Naive B cell (primary cell): Measurements from ENCODE around the gene TMEM165. TPM values are rescaled to one million over a fixed set of nuclear protein-coding genes. Genes with fewer than 3 reads are reported as not detected.
"Not testable (repeated sequence)": the region's sequence is repeated elsewhere in the genome, so short reads cannot be mapped to it uniquely, and the experiment has no call there.

Source experiments
- ATAC-seq, 2 donors: fragments of 150-1000 bp; cut with Tn5 transposase; 2 replicates each; pipeline ENCODE4 v1.10.0; 2021; ENCODE audit warnings: low read depth in 2 of 2, mild to moderate bottlenecking in 2 of 2, moderate library complexity in 2 of 2
- DNase-seq: peaks from one replicate; pipeline ENCODE4 v3.0.0; 2022
- H3K27ac Mint-ChIP-seq, 6 donors: one replicate each; pipeline ENCODE4 v1.8.0; 2020 to 2022; ENCODE audit warnings: mild to moderate bottlenecking in 6 of 6, mixed read lengths in 6 of 6, moderate library complexity in 5 of 6, inconsistent platforms in 2 of 6
- H3K27me3 Mint-ChIP-seq, 3 donors: one replicate each; pipeline ENCODE4 v1.8.0; 2021 to 2022; ENCODE audit warnings: mixed read lengths in 3 of 3, mild to moderate bottlenecking in 1 of 3
- H3K36me3 Mint-ChIP-seq, 2 donors: one replicate each; pipeline ENCODE4 v1.8.0; 2020 to 2022; ENCODE audit warnings: mixed read lengths in 2 of 2, inconsistent platforms in 1 of 2, mild to moderate bottlenecking in 1 of 2
- H3K4me1 Mint-ChIP-seq, 3 donors: one replicate each; pipeline ENCODE4 v1.8.0; 2020 to 2022; ENCODE audit warnings: mixed read lengths in 3 of 3, inconsistent platforms in 1 of 3, mild to moderate bottlenecking in 1 of 3, moderate library complexity in 1 of 3
- H3K4me3 Mint-ChIP-seq, 8 donors: one replicate each; pipeline ENCODE4 v1.8.0; 2020 to 2022; ENCODE audit warnings: mild to moderate bottlenecking in 8 of 8, mixed read lengths in 8 of 8, moderate library complexity in 8 of 8, inconsistent platforms in 2 of 8
- H3K9me3 Mint-ChIP-seq, 7 donors: one replicate each; pipeline ENCODE4 v1.8.0; 2020 to 2022; ENCODE audit warnings: mixed read lengths in 7 of 7, mild to moderate bottlenecking in 5 of 7, inconsistent platforms in 2 of 7, moderate library complexity in 1 of 7
- polyA plus RNA-seq, 6 donors: library from polyadenylated mRNA; unstranded; fragments of 300-500 nt; fragmentation: Illumina TruSeq; gene quantifications; one replicate each; pipeline ENCODE4 v1.2.3, GENCODE V29; 2021; ENCODE audit warnings: low read depth in 6 of 6

The TMEM165 gene
- polyA plus RNA-seq, 6 donors from 2014 or later: 38.0 to 67.3 (median 51.7) TPM

DNA sequence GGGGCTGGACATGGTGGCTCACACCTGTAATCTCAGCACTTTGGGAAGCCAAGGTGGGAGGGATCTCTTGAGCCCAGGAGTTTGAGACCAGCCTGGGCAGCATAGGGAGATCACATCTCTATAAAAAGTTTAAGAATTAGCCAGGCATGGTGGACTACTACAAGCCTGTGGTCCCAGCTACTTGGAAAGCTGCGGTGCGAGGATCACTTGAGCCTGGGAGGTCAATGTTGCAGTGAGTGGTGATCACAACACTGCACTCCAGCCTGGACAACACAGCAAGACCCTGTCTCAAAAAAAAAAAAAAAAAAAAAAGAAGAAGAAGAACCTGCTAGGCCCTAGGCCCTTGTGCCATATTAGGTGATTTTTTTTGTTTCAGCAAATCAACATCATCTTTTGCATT lies 37.5 kb upstream of the TMEM165 start:
- DNase-seq (no peak), ATAC-seq (no peak)
- no peak overlapping the region for H3K27ac Mint-ChIP-seq
- H3K4me3 Mint-ChIP-seq: no peak overlapping the region
- H3K36me3 Mint-ChIP-seq: no peaks in the 10 kb centered on the region
- H3K4me1 Mint-ChIP-seq: peaks cover 0 to 13% (median 10%) of the 10 kb centered on the region in 3 donors
- no peaks in the 10 kb centered on the region for H3K27me3 Mint-ChIP-seq
- H3K9me3 Mint-ChIP-seq: peaks cover 0 to 2% (median 0%) of the 10 kb centered on the region in 7 donors

DNA sequence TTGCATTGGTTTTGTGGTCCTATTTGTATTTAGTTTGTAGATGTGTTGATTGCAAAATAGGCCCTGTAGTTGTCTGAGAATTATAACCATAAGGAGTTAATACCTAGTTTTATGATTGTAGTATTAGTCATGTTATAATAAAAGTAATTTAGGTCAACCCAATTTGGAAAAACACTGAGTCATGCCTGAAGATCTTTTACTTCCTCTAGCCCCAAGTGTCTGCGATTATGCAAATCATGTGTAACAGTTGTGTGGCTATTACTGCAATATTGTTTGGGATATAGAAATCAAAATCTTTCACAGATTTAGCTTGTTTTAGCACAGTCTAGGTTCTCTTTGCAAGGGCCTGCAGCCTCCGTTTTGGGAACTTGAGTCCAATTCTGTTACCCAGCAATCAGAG lies 37.1 kb upstream of the TMEM165 start:
- Mint-ChIP-seq H3K27me3 (no peaks in the 10 kb centered on the region), H3K27ac (no peak overlapping the region), H3K9me3 (no peaks in the 10 kb centered on the region), H3K36me3 (no peaks in the 10 kb centered on the region), H3K4me3 (no peak overlapping the region), H3K4me1 (peaks cover 0 to 13% (median 10%) of the 10 kb centered on the region in 3 donors)
- DNase-seq (no peak), ATAC-seq (peak; percentile 23 to 40)

DNA sequence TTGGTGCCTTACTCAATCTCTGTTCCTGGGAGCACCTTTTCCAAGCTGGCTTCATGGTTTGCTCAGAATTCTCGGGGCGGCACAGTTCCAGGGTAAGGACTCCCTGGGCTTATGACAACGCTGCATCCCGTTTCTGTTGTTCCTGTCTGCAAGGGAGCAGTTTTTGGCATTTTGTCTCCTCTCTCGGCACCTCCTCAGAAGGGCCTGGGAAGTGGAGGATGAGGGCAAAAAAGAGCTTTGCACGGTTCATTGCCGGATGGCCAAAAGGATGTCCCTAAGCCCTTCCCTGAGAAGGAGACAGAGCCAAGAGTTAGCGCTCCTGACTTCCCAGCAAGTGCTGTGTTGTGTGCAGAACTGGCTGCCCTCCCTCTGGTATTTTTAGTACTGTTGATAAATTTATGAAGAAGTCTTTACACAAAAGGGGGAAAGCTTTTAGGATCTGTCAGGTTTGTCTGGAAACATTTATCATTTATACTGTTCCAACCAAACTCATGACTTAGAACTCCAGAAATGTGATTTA lies 36.3 kb upstream of the TMEM165 start:
- ATAC-seq (no peak), DNase-seq (no peak)
- peaks cover 0 to 13% (median 10%) of the 10 kb centered on the region in 3 donors for H3K4me1 Mint-ChIP-seq
- H3K4me3 Mint-ChIP-seq: no peak overlapping the region
- no peaks in the 10 kb centered on the region for H3K36me3 Mint-ChIP-seq
- H3K27ac Mint-ChIP-seq: no peak overlapping the region
- no peaks in the 10 kb centered on the region for H3K9me3 Mint-ChIP-seq
- H3K27me3 Mint-ChIP-seq: no peaks in the 10 kb centered on the region

GRCh38 chr4:55362938-55363337 lies 32.8 kb upstream of the TMEM165 start:
- not testable (repeated sequence) for ATAC-seq, H3K36me3 Mint-ChIP-seq, H3K9me3 Mint-ChIP-seq, H3K27me3 Mint-ChIP-seq, H3K27ac Mint-ChIP-seq, H3K4me3 Mint-ChIP-seq, DNase-seq
- H3K4me1 Mint-ChIP-seq: peaks cover 0 to 13% (median 10%) of the 10 kb centered on the region in 3 donors

GRCh38 chr4:55363691-55364351 lies 31.9 kb upstream of the TMEM165 start:
- DNase-seq (no peak), ATAC-seq (no peak)
- H3K27ac Mint-ChIP-seq: no peak overlapping the region
- H3K27me3 Mint-ChIP-seq: no peaks in the 10 kb centered on the region
- H3K36me3 Mint-ChIP-seq: peaks cover 0 to 4% of the 10 kb centered on the region in 2 donors
- peaks cover 0 to 7% (median 6%) of the 10 kb centered on the region in 3 donors for H3K4me1 Mint-ChIP-seq
- H3K9me3 Mint-ChIP-seq: no peaks in the 10 kb centered on the region
- H3K4me3 Mint-ChIP-seq: no peak overlapping the region

GRCh38 chr4:55364691-55365344 lies 30.9 kb upstream of the TMEM165 start:
- Mint-ChIP-seq H3K4me3 (no peak overlapping the region), H3K27ac (no peak overlapping the region), H3K9me3 (no peaks in the 10 kb centered on the region)

GRCh38 chr4:55365345-55365728 lies 30.4 kb upstream of the TMEM165 start:
- no peak overlapping the region for H3K27ac Mint-ChIP-seq
- ATAC-seq (no peak), DNase-seq (no peak)
- no peaks in the 10 kb centered on the region for H3K4me1 Mint-ChIP-seq
- peaks cover 0 to 4% of the 10 kb centered on the region in 2 donors for H3K36me3 Mint-ChIP-seq
- no peaks in the 10 kb centered on the region for H3K27me3 Mint-ChIP-seq
- no peaks in the 10 kb centered on the region for H3K9me3 Mint-ChIP-seq
- H3K4me3 Mint-ChIP-seq: no peak overlapping the region

More at GRCh38 chr4:55364691-55365344, 30.9 kb upstream of the TMEM165 start:
- H3K4me1 Mint-ChIP-seq: no peaks in the 10 kb centered on the region
- no peaks in the 10 kb centered on the region for H3K27me3 Mint-ChIP-seq
- peaks cover 0 to 4% of the 10 kb centered on the region in 2 donors for H3K36me3 Mint-ChIP-seq
- no peak for DNase-seq
- no peak for ATAC-seq

- no peak overlapping the region for H3K4me3 Mint-ChIP-seq
- H3K9me3 Mint-ChIP-seq: no peaks in the 10 kb centered on the region
- no peaks in the 10 kb centered on the region for H3K27me3 Mint-ChIP-seq
- DNase-seq (no peak), ATAC-seq (no peak)
- H3K4me1 Mint-ChIP-seq: no peaks in the 10 kb centered on the region
- no peak overlapping the region for H3K27ac Mint-ChIP-seq
- peaks cover 0 to 4% of the 10 kb centered on the region in 2 donors for H3K36me3 Mint-ChIP-seq
These were observed 29.1 kb upstream of the TMEM165 start for GRCh38 chr4:55366621-55367020.

- Mint-ChIP-seq H3K4me1 (no peaks in the 10 kb centered on the region), H3K27me3 (no peaks in the 10 kb centered on the region), H3K4me3 (peak overlapping the region in 1 of 8 donors; percentile 29), H3K27ac (no peak overlapping the region), H3K36me3 (peaks cover 0 to 4% of the 10 kb centered on the region in 2 donors), H3K9me3 (no peaks in the 10 kb centered on the region)
- ATAC-seq (no peak), DNase-seq (no peak)
These were observed 28.6 kb upstream of the TMEM165 start for GRCh38 chr4:55367084-55367722.

- Mint-ChIP-seq H3K9me3 (no peaks in the 10 kb centered on the region), H3K4me1 (no peaks in the 10 kb centered on the region), H3K27me3 (no peaks in the 10 kb centered on the region), H3K36me3 (no peaks in the 10 kb centered on the region), H3K27ac (no peak overlapping the region), H3K4me3 (no peak overlapping the region)
- ATAC-seq (no peak), DNase-seq (no peak)
These were observed 25.8 kb upstream of the TMEM165 start for GRCh38 chr4:55369968-55370367.

DNA sequence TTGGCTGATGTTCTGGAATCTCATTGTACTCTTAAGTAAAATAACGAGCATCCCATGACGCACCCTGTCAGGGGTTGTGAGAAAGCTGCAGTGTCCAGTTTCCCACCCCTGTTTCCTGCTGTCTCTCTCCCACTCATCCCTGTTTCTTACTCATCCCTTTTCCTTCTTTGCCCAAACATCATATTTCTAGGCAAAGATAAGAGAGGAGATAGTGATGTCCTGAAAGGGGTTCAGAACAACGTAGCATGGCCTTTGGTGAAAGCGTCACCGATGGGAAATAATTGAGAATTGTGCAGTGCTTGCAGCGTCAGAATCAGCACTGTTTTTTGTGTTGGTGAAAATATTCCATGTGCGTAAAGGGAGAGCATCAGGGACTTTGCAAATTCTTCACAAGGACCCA lies 23.5 kb upstream of the TMEM165 start:
- DNase-seq (no peak), ATAC-seq (no peak)
- Mint-ChIP-seq H3K27ac (no peak overlapping the region), H3K4me1 (no peaks in the 10 kb centered on the region), H3K27me3 (peaks cover 0 to under 1% (median 0%) of the 10 kb centered on the region in 3 donors), H3K36me3 (no peaks in the 10 kb centered on the region), H3K9me3 (no peaks in the 10 kb centered on the region), H3K4me3 (no peak overlapping the region)

DNA sequence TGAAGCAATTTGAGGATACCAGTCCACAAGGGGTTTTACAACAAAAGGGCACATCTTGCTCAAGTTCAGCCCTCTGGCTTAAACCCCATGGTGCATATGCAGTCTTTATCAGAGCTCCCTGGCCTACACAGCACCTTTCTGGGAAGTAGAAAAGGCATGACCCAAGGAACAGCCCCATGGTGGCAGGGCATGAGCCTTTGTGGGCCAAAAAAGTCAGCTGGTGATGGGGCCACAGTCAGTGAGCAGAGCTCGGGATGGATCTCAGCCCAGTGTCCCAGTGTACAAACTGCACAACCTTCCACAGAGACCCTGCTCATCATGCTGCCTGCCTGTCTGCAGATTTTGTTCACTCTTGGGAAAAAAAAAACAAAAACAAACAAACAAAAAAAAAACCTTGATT lies 22.3 kb upstream of the TMEM165 start:
- Mint-ChIP-seq H3K36me3 (no peaks in the 10 kb centered on the region), H3K4me3 (no peak overlapping the region), H3K4me1 (no peaks in the 10 kb centered on the region), H3K27me3 (peaks cover 0 to 4% (median 0%) of the 10 kb centered on the region in 3 donors), H3K9me3 (no peaks in the 10 kb centered on the region), H3K27ac (no peak overlapping the region)
- no peak for ATAC-seq
- no peak for DNase-seq

DNA sequence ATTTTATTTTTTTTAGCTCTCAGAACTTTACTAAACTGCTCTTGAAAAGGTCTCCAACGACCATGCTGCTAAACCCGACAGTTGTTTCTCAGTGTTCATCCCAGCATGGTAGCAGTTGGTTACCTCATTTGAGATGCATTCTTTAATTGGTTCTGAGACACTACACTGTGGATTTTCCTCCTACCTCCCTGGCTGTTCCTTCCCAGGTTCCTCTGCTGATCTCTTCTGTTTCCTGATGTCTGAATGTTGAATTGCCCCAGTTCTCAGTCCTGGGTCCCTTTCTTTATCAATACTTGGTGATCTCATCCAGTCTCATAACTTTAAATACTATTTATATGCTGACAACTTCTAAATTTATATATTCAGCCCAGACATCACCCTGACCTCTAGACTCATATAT lies 19.1 kb upstream of the TMEM165 start:
- Mint-ChIP-seq H3K9me3 (no peaks in the 10 kb centered on the region), H3K27me3 (peaks cover 0 to 4% (median 0%) of the 10 kb centered on the region in 3 donors), H3K27ac (no peak overlapping the region), H3K4me1 (no peaks in the 10 kb centered on the region), H3K36me3 (no peaks in the 10 kb centered on the region), H3K4me3 (no peak overlapping the region)
- ATAC-seq (no peak), DNase-seq (no peak)
